ENCODE data around the gene CRNKL1.
"Not testable (repeated sequence)": the region's sequence is repeated elsewhere in the genome, so short reads cannot be mapped to it uniquely, and the experiment has no call there.

CRNKL1 gene

DNA sequence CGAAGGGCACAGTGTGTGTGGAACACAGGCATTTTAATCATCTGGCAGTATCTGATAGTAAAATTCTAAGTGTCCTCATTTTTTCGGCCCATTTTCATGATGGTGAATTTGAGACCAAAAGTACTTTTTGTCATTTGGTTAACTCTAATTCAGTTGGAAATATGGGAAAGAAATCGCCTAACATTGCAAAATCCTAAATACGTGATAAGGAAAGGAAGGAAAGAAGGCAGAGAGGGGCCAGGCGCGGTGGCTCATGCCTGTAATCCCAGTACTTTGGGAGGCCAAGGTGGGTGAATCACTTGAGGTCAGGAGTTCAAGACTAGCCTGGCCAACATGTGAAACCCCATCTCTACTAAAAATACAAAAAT lies 48.3 kb downstream of the CRNKL1 start:
- DNase-seq: not testable (repeated sequence)

DNA sequence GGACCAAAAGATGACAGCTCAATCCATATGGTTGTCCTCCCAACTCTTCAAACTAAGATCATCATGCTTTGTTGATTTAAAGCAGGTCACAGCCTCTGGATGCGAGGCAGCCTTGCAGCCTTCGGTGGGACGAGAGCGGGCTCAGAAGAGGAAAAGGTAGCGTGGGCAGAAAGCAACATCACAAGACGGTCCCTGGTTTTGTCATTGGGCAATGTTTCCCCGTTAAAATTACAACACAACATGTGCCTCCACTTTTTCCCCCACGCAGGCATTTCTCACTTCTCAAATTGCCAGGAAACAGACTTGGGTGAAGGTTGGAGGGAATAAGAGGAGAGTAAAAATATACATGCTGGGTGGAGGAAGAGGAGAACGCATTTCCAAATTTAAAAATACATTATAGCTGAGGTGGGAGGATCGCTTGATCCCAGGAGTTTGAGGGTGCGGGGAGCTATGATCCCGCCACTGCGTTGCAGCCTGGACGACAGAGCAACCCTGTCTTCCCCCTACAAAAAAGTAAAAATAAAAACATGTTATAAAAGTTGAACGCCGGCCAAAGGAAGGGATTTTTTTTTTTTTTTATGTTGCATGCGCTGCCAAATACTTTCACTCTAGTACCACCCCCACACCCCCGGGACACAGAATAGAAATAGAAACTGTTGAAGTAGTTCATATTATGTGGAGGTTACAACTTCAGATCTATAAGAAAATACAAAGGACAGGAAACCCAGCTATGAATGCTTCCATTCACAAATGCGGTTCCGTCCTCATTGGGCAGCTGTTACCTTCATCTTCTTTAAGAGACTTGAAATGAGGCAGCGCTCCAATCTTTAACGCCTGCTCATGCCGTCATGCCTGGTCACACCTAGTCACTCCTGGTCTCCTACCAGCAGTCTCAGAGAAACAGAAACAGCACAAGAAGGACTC lies 49.0 kb downstream of the CRNKL1 start:
- peak in 1 of 2 experiments; percentile 14 for DNase-seq

DNA sequence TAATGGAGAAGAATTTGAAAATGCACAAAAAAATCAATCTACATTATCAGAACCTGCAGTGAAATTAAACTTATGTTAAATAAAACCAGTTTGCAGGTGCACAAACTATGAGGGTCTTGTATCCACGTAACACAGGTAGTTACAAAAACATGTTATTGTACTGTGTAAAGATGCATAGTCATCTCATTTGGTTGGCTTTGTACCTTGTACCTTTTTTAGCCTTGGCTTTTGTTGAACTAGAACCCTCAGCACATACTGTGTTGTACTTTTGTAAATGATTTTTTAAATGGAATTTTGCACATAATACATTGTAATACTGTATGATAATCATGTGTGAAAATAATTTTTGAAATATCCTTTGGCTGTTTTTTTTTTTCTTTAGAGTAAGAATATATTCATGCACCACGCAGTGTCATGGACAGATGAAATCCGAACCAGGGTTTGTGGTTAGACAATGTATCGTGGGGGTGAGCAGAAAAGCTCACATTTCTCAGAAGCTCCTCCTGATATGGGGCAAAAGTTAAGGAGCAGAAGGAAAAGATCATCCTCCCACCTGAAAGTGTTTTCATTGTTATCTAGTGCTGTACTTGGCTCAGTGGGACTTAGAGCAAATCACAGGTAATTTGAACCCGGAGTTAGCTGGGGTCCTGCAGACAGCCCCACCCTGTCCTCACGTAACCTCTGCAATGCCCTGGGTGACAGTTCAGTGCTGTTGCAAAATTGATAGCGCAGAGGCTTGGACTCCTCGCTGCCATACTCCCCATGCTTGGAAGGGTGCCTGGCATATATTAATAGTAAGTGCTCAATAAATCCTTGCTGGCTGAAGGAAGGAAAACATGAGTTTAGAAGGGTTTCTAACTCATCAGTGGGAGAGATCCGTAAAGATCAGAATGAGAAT lies 49.9 kb downstream of the CRNKL1 start:
- DNase-seq: no peak

DNA sequence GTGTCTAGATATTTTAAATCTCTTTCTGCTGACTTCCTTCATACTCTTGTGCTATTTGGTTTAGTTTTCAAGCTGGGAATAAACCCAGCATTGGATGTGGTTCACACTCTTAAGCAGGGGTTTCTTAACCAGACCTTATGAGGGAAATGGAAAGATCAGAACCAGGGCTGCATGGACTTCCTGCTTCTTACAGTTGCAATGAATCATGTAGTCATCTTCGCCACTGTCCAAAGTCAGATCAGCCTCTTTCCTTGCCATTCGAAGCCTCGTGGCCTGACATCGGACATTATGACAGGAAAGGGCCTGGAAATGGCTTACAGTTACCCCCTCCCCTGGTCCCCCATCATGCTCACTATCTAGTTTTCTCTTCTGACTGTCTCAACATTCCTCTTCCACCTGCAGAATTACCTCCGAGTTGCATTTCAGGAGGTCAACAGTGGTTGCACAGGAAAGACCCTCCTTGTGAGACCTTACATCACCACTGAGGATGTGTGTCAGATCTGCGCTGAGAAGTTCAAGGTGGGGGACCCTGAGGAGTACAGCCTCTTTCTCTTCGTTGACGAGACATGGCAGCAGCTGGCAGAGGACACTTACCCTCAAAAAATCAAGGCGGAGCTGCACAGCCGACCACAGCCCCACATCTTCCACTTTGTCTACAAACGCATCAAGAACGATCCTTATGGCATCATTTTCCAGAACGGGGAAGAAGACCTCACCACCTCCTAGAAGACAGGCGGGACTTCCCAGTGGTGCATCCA lies 51.9 kb downstream of the CRNKL1 start:
- DNase-seq: no peak

DNA sequence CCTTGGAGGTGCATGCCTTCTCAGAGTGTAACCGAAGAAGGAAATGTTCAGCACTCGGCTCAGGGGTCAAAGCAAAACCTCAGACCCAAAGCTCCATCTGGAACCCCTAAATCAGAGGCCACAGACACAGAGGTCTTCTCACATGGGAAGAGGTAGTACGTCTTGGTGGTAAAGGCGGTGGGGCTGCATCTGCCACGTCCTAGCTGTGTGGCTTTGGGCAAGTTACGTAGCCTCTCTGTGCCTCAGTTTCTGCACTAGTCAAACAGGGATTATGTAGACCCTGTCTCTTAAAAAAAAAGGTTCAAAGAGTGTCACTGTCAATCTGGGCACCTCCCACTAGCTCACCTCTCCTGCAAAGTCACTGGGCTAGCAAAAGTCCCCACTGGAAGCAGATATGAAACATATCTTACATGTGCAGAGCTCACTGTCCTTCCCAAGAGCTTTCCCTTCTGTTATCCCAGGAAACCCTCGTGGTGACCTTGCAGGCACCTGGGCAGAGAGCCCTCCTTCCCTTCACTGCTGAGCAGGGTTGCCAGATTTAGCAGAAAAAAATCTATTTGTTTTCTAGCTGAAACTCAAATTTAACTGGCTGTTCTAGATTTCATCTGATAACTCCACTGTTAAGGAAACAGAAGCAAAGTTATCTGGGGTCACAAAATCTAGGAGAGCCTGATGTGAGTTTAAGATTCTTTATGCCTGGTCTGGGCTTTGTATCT lies 53.1 kb downstream of the CRNKL1 start:
- DNase-seq: no peak

DNA sequence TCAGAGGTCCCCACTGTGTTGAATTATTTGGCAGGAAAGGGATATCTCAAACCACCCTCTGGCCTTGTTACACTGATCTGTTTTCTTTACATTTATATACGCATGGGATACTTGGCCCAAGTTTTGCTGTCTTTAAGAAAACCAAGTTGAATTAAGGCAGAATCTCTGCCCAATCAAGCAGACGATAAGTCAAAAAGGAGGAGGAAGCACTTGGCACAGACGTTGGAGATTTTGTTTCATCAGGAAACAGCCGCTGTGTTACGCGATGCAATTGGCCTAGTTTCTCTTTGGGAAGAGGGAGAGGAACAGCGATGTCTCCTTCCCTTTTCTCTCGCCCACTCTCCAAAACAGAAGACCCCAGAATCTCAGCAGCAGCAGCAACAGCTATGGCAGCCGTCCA lies 55.3 kb downstream of the CRNKL1 start:
- no peak for DNase-seq

DNA sequence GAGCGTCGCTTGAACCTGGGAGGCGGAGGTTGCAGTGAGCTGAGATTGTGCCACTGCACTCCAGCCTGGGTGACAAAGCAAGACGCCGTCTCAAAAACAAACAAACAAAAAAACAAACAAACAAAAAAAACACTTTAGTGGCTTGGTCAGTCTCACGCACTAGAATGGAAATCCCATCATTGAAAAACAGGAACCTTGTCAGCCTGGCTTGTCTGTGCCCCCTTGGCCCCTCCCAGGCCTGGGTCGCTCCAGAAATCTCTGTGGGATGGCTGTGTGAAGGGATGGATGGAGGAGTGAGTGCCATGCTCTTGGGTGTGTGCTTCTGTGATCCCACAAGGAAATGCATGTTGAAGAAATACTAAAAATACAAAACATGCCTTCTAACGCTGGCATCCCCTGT lies 56.0 kb downstream of the CRNKL1 start:
- DNase-seq: no peak

DNA sequence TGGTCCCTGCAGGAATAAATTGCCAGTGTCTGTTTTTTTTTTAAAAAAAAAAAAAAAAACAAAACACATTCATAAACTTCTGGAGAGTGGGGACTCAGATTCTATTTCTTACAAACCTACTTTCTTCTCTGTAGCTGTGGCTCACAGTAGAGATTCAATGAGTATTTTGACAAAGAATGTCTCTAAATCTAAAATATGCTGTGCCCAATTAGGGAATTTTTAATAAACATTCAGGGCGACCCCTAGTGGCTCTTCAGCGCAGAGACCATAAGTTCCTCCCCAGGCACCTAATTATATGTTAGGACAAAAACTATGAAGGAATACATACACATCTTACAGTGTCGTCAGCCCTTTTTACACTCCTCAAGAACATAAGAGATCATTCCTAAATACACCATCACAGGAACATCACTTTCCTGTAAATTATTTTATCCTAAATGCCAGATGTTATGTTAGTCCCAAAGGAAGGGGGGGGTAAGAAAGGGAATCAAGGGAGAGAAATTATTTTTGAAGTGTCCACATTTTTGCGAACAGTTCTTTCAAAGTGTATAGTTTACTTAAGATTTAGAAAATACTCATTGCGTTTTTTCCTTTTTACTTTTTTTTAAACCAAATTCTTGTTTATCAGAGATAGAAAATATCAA lies 56.9 kb downstream of the CRNKL1 start:
- DNase-seq: no peak

DNA sequence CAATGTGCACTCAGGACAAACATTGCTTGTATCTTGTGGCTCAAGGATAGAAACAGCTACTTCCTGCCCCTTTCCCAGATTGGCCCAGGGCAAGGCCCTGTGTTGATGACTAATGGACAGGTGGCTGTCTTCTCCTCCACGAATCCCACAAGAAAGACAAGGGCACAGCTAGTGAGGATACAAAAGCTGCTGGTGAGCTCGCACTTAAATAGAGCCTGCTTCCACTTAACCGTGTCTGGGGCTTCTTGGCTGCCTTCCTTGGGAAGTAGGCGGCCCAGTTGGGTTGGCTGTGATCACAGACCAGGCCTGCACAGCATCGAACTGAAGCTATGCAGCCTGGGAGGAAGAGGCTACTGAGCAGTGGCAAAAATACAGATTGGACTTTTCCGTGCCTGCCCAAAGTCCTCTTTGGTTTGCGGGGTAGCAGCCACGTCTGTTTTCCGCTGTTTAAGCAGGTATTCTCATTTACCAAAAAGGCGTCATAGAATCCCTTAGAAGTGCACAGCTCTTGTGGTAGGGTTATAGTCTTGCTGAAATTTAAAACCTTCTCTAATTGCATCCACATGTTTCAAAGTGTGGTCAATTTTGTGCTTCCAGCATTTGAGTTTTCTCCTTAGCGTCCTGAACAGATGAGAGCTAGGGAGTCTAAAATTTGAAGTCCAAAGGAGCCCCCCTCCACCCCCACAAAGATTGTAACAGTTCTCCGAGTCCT lies 58.2 kb downstream of the CRNKL1 start:
- no peak for DNase-seq

DNA sequence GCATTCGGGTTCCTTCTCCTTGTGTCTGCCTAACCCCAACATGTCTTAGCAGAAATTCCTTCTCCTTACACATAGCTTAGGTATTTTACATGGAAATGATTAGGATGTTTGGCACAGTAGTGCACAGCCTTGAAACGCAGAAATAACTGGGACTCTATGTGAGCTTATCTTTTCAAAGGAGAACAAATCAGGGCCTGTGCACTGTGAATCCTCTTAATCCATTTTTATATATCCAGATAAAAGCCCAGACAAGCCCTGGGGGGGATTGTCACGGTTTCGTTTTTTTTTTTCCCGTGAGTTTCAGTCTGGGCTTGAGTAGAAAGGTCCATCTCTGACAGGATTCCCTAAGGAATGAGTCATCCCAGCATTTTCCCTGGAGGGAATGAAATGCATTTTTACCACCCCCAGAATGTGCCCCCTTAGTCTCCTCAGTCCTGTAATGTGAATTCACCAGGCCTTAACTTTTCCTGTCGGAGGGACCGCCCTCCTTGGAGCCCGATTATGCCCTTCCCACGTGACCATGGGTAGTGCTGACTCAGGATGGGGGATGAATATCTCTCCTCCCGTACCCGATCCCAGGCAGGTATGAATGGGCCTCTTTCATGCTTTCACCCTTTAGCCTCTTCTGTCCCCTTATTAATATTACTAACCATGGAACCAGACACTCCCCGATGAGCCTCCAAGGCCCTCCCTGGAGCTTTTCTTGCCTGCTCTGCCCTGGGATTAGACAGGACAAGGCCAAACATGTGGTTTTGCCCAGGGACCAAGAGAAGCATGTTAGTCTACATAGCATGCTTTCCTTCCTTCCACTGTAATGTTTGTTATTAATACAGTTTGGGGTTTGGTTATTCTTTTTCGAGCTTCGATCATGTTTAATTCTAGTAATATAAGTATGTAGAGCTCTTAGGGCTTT lies 59.0 kb downstream of the CRNKL1 start:
- no peak for DNase-seq

DNA sequence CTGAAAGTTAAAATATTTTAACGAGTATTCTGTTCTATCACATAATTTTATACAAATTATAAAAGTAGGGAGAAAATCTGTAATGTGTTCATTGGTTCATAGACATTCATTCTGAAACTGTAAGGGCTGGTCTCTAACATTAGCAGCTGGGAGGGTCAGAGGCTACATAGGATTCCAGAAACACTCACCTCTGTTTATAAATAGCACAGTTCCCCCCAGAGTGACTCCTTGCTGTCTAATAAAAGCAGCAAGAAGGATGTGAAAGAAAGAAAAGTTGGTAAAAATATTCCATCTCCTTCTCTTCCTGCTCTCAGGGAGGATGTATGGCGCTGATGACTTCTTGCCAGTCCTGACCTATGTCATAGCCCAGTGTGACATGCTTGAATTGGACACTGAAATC lies 60.4 kb downstream of the CRNKL1 start:
- DNase-seq: no peak

DNA sequence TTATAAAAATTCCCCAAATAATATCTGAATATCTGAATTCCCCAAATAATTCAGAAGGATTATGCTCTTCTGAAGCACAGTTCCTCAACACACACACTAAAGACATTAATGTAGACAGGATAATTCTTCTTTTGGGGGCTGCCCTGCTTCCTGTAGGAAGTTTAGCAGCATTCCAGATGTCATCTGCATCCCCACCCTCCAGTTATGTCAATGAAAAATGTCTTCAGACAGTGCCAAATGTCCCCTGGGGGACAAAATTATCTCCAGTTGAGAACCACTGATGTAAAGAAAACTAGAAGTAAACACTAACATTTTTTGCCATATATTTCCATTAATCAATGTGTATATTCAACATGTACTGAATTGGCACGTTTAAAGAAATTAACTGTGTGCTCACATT lies 61.0 kb downstream of the CRNKL1 start:
- no peak for DNase-seq

DNA sequence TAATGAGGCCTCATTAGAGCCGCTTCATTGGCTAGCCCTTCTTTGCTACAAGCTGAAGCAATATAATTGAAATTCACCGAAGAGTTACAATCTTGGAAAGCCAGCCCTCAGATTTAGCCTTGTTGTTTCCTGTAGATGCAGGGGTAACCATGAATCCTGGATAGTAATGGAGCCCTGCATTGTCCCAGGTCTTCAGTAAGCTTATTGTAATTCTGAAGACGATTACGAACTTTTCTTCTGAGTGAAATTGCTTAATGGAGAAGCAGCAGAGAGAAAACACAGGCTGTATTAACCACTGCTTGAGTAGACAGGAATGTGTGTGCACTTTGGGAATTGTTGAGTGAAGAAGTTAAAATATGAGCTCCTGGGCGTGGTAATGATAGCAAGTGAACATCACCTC lies 61.4 kb downstream of the CRNKL1 start:
- DNase-seq: no peak

DNA sequence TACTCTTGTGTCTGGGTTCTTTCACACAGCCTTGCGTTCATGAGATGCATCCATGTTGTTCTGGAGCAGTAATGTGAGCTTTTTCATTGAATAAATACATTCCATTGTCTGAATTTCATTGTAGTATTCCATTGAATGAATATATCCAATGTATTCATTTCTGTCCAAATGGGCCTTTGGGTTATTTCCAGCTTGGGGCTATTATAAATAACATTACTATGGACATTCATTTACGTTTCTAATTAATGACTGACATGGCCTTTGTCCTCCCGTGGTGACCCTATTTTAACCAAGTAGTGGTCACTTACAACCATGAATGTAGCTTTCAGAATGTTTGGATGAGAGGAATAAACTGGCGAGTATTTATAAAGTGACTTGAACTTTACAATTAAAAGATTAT lies 65.2 kb downstream of the CRNKL1 start:
- no peak for DNase-seq

DNA sequence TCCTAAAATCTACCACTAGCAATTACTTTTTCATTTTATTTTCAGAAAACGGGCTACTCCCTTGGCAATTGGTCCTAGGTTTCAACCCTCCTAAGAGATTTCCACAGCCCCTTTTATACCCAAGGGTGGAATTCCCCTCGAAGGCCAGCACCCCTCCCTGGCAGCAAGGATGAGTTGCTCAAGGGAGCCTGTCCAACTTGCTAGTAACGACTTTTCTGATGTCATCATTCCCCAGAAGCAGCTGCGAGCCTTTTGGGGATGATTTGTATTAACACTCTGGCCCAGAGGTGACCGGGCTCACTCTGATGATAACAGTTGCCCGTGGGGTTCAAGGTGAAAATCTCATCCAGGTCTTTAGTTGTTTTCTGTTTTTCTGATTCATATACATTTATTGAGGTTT lies 65.8 kb downstream of the CRNKL1 start:
- DNase-seq: no peak

Measured in stimulated activated CD4-positive, alpha-beta T cell treated with anti-CD3 and anti-CD28 coated beads, Interleukin-4, amount 100 ng/mL, for 4 hours (primary cell).